Activated CD8-positive, alpha-beta T cell treated with anti-CD3 and anti-CD28 coated beads for 36 hours (primary cell): Measurements from ENCODE around the gene DNMBP. TPM values are rescaled to one million over a fixed set of nuclear protein-coding genes. Genes with fewer than 3 reads are reported as not detected.
"Not testable (repeated sequence)": the region's sequence is repeated elsewhere in the genome, so short reads cannot be mapped to it uniquely, and the experiment has no call there.

Source experiments
- ATAC-seq: fragments of 200-7000 bp; cut with Tn5 transposase; one replicate; pipeline ENCODE4 v1.10.0; 2021; ENCODE audit warnings: mild to moderate bottlenecking, moderate library complexity
- CTCF ChIA-PET: fragments of 350-600 bp; sonication (Branson Sonifier 250); formaldehyde crosslinking; loops from one replicate; lab custom pipeline; 2021; ENCODE audit warnings: antibody characterized with exemption; lab: Charles Lee
- POLR2A ChIA-PET: fragments of 350-600 bp; sonication (Branson Sonifier 250); formaldehyde crosslinking; loops from one replicate; lab custom pipeline; 2021; ENCODE audit warnings: antibody characterized with exemption; lab: Charles Lee
- DNase-seq: peaks from one replicate; pipeline ENCODE4 v3.0.0-alpha.2; 2020
- H3K27ac Mint-ChIP-seq: one replicate; pipeline ENCODE4 v1.8.0; 2021; ENCODE audit warnings: mild to moderate bottlenecking, mixed read lengths
- H3K27me3 Mint-ChIP-seq: one replicate; pipeline ENCODE4 v1.8.0; 2021; ENCODE audit warnings: mixed read lengths
- H3K36me3 Mint-ChIP-seq: one replicate; pipeline ENCODE4 v1.8.0; 2021; ENCODE audit warnings: low read depth, mixed read lengths
- H3K4me1 Mint-ChIP-seq: one replicate; pipeline ENCODE4 v1.8.0; 2021; ENCODE audit warnings: low read depth, mixed read lengths
- H3K4me3 Mint-ChIP-seq: one replicate; pipeline ENCODE4 v1.8.0; 2021; ENCODE audit warnings: mild to moderate bottlenecking, moderate library complexity, mixed read lengths
- H3K9me3 Mint-ChIP-seq: one replicate; pipeline ENCODE4 v1.8.0; 2021; ENCODE audit warnings: mixed read lengths
- CTCF ChIP-seq: fragments of 200-600 bp; IDR thresholded peaks from one replicate; pipeline ENCODE4 v1.8.0; 2022; ENCODE audit warnings: antibody characterized with exemption, mild to moderate bottlenecking
- intact Hi-C: fragments of 100-400 bp; cut with micrococcal nuclease; formaldehyde crosslinking; loops from one replicate; pipeline ENCODE4 v1.10.0; 2022
- total RNA-seq, 2 experiments: library from RNA; stranded (reverse); gene quantifications; one replicate each; pipeline ENCODE4 v1.2.3, GENCODE V29; 2021

The DNMBP gene
- total RNA-seq, 2 experiments from 2014 or later, result 2.6 to 2.9 TPM

GRCh38 chr10:99993701-99994689 is 15.8 kb downstream of the DNMBP start:
- peaks cover 18% of the 10 kb centered on the region for H3K4me1 Mint-ChIP-seq
- peak overlapping the region; percentile 59 for H3K27ac Mint-ChIP-seq
- no peaks in the 10 kb centered on the region for H3K9me3 Mint-ChIP-seq
- peak overlapping the region; percentile 23 for H3K4me3 Mint-ChIP-seq
- H3K36me3 Mint-ChIP-seq, result no peaks in the 10 kb centered on the region
- ATAC-seq (peak; percentile 97), DNase-seq (peak; percentile 90)
- TF ChIP-seq CTCF, result no peak
- ChIA-PET CTCF (interaction anchor here (1.3 to 8.3 kb wide), 5 partner anchors 10 to 148 kb away, joined by 3 to 83 read pairs (median 6); partner anchors contain the start of gene DNMBP), POLR2A (interaction anchor here (2.2 kb wide), 1 partner anchor 16 kb away, joined by 5 read pairs; the partner anchor contains the start of gene DNMBP)
- H3K27me3 Mint-ChIP-seq, result no peaks in the 10 kb centered on the region
- intact Hi-C loops, result no loop called here

- H3K27me3 Mint-ChIP-seq, DNase-seq, H3K4me1 Mint-ChIP-seq, POLR2A ChIA-PET, H3K9me3 Mint-ChIP-seq, intact Hi-C loops, H3K4me3 Mint-ChIP-seq, H3K36me3 Mint-ChIP-seq, ATAC-seq, H3K27ac Mint-ChIP-seq: not testable (repeated sequence)
- CTCF ChIA-PET, result interaction anchor here (0.7 to 1.6 kb wide), 3 partner anchors 17 to 139 kb away, joined by 3 read pairs; no protein-coding TSS in a partner anchor
Observed at GRCh38 chr10:99985637-99986036, 24.1 kb downstream of the DNMBP start.

GRCh38 chr10:99984211-99985034 is 25.3 kb downstream of the DNMBP start:
- Mint-ChIP-seq H3K36me3 (no peaks in the 10 kb centered on the region), H3K4me3 (no peak overlapping the region), H3K27ac (no peak overlapping the region), H3K27me3 (no peaks in the 10 kb centered on the region), H3K9me3 (no peaks in the 10 kb centered on the region), H3K4me1 (peaks cover 4% of the 10 kb centered on the region)
- ATAC-seq, result no peak
- ChIA-PET POLR2A (no interaction called here), CTCF (interaction anchor here (1.2 to 2.0 kb wide), 4 partner anchors 9 to 138 kb away, joined by 3 to 9 read pairs (median 4); no protein-coding TSS in a partner anchor)
- no peak for TF ChIP-seq CTCF
- intact Hi-C loops, result no loop called here
- no peak for DNase-seq

GRCh38 chr10:99983280-99983988 is 26.3 kb downstream of the DNMBP start:
- Mint-ChIP-seq H3K27me3 (no peaks in the 10 kb centered on the region), H3K27ac (no peak overlapping the region), H3K9me3 (no peaks in the 10 kb centered on the region), H3K4me3 (no peak overlapping the region), H3K4me1 (peaks cover 4% of the 10 kb centered on the region), H3K36me3 (no peaks in the 10 kb centered on the region)
- ATAC-seq, result no peak
- no peak for DNase-seq
- no peak for TF ChIP-seq CTCF
- ChIA-PET CTCF (interaction anchor here (0.7 to 2.0 kb wide), 6 partner anchors 10 to 138 kb away, joined by 3 to 9 read pairs (median 4); partner anchors contain the start of gene DNMBP), POLR2A (no interaction called here)
- intact Hi-C loops, result no loop called here
